ENCODE results near the gene ANO6.

- TF ChIP-seq CTCF (IDR thresholded peaks at IDR 0.05; ENCODE audit: low read depth, low read length) (no peak), POLR2A (IDR thresholded peaks at IDR 0.05; ENCODE audit: extremely low read depth, insufficient read length) (no peak), MAX (IDR thresholded peaks at IDR 0.05; ENCODE audit: low read depth, low read length) (no peak), MYC (IDR thresholded peaks at IDR 0.05; ENCODE audit: low read depth, low read length) (no peak)
These were observed 246.6 kb downstream of the ANO6 start for GRCh38 chr12:45462506-45462905.

All from NB4 (cell line).